ENCODE measurements around the gene HDAC7. TPM values are rescaled to one million over a fixed set of nuclear protein-coding genes. Genes with fewer than 3 reads are reported as not detected.

Gene HDAC7
- polyA plus RNA-seq, 1 experiment, result 67.0 TPM

GRCh38 chr12:47757840-47758583, 61.7 kb downstream of the HDAC7 start:
- POLR2A ChIA-PET, result interaction anchor here (0.8 kb wide), 1 partner anchor 21 kb away, joined by 3 read pairs; no protein-coding TSS in a partner anchor
- CTCF ChIA-PET, result interaction anchor here (0.8 to 9.5 kb wide), 10 partner anchors 11 to 147 kb away, joined by 3 to 91 read pairs (median 12); partner anchors contain the start of gene SLC48A1
- no peak for TF ChIP-seq CTCF (IDR thresholded peaks at IDR 0.05; ENCODE audit: insufficient read depth, low read depth, low read length)
- Histone ChIP-seq H3K36me3 (ENCODE audit: control insufficient read depth, insufficient read depth, low read length) (no peaks in the 10 kb centered on the region), H3K4me3 (ENCODE audit: low read depth, low read length) (peak overlapping the region; percentile 53), H3K27me3 (ENCODE audit: control insufficient read depth, insufficient read depth, low read length) (no peaks in the 10 kb centered on the region)
- no peak for DNase-seq (ENCODE audit: low read depth)

GRCh38 chr12:47757364-47757839, 62.3 kb downstream of the HDAC7 start:
- H3K36me3 ChIP-seq (ENCODE audit: control insufficient read depth, insufficient read depth, low read length), result no peaks in the 10 kb centered on the region
- CTCF ChIA-PET, result interaction anchor here (0.9 to 9.5 kb wide), 9 partner anchors 11 to 81 kb away, joined by 4 to 91 read pairs (median 12); partner anchors contain the start of gene SLC48A1
- no peak overlapping the region for H3K4me3 ChIP-seq (ENCODE audit: low read depth, low read length)
- POLR2A ChIA-PET, result interaction anchor here (0.8 kb wide), 1 partner anchor 22 kb away, joined by 3 read pairs; no protein-coding TSS in a partner anchor
- no peak for TF ChIP-seq CTCF (IDR thresholded peaks at IDR 0.05; ENCODE audit: insufficient read depth, low read depth, low read length)
- DNase-seq (ENCODE audit: low read depth), result no peak
- H3K27me3 ChIP-seq (ENCODE audit: control insufficient read depth, insufficient read depth, low read length), result no peaks in the 10 kb centered on the region

GRCh38 chr12:47755655-47756562, 63.8 kb downstream of the HDAC7 start:
- no peak overlapping the region for H3K4me3 ChIP-seq (ENCODE audit: low read depth, low read length)
- no peaks in the 10 kb centered on the region for H3K36me3 ChIP-seq (ENCODE audit: control insufficient read depth, insufficient read depth, low read length)
- ChIA-PET POLR2A (no interaction called here), CTCF (interaction anchor here (0.6 to 9.5 kb wide), 9 partner anchors 11 to 88 kb away, joined by 3 to 107 read pairs (median 6); no protein-coding TSS in a partner anchor)
- no peak for TF ChIP-seq CTCF (IDR thresholded peaks at IDR 0.05; ENCODE audit: insufficient read depth, low read depth, low read length)
- H3K27me3 ChIP-seq (ENCODE audit: control insufficient read depth, insufficient read depth, low read length), result no peaks in the 10 kb centered on the region
- no peak for DNase-seq (ENCODE audit: low read depth)

DNA sequence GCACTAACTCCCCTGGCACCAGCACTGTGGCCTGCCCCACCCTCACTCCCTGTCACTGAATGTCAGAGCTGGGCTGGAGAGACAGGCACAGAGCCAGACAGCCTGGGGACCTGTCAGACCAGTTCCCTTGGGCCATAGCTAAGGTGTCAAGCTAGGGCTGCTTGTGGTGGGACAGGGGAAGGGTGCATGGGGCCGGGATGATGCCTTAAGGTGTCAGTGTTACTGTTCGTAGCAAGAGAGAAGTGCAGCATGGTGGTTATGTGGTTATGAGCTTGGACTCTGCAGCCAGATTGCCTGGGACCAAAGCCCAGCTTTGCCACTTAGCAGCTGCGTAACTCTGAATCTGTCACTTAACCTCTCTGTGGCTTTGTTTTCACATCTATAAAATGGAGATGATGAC, 64.8 kb downstream of the HDAC7 start:
- TF ChIP-seq CTCF (IDR thresholded peaks at IDR 0.05; ENCODE audit: insufficient read depth, low read depth, low read length), result no peak
- Histone ChIP-seq H3K36me3 (ENCODE audit: control insufficient read depth, insufficient read depth, low read length) (no peaks in the 10 kb centered on the region), H3K4me3 (ENCODE audit: low read depth, low read length) (no peak overlapping the region), H3K27me3 (ENCODE audit: control insufficient read depth, insufficient read depth, low read length) (no peaks in the 10 kb centered on the region)
- POLR2A ChIA-PET, result no interaction called here
- no peak for DNase-seq (ENCODE audit: low read depth)
- CTCF ChIA-PET, result interaction anchor here (1.1 to 9.5 kb wide), 7 partner anchors 12 to 73 kb away, joined by 3 to 107 read pairs (median 6); no protein-coding TSS in a partner anchor
